Tibial nerve (tissue), 3 donors: Measurements from ENCODE around the gene RPL28.

Source experiments
- CTCF ChIP-seq, 5 experiments: fragments of 200-600 bp in 3 of 5; fragments of 450-650 bp in 2 of 5; sonication (generic) in 3 of 5; IDR thresholded peaks; one replicate each; pipeline ENCODE4 v1.5.1; 2016 to 2019; ENCODE audit warnings: antibody characterized with exemption in 5 of 5, mild to moderate bottlenecking in 3 of 5, moderate library complexity in 2 of 5
- POLR2A ChIP-seq, 2 donors: fragments of 450-650 bp; IDR thresholded peaks; one replicate each; pipeline ENCODE4 v1.6.1; 2017; ENCODE audit warnings: antibody characterized with exemption in 2 of 2, mild to moderate bottlenecking in 2 of 2, moderate library complexity in 2 of 2

GRCh38 chr19:55418185-55418584 is 32.5 kb downstream of the RPL28 start:
- TF ChIP-seq CTCF (IDR thresholded peaks at IDR 0.05), result peak; percentile 53 to 77 (median 68)
- no peak for TF ChIP-seq POLR2A (IDR thresholded peaks at IDR 0.05)
